ENCODE measurements around the gene GALNT11. TPM values are rescaled to one million over a fixed set of nuclear protein-coding genes. Genes with fewer than 3 reads are reported as not detected.

GALNT11 gene
- total RNA-seq, 1 donor from 2014 or later: 9.0 TPM

DNA sequence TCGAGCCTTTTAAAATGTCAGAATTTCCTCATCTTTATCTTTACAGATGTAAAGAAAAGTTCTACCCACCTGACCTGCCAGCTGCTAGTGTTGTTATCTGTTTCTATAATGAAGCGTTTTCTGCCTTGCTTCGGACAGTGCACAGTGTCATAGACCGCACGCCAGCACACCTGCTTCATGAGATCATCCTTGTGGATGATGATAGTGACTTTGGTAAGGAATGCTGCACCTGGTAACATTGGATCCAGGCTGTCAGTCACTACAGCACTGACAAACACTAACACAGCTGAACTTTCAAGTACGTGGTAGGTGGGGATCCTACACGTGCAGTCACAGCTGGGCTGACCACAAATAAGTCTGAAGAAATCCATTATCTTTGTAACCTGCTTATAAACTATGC is 77.6 kb downstream of the GALNT11 start:
- Mint-ChIP-seq H3K27ac (no peak overlapping the region), H3K4me1 (no peaks in the 10 kb centered on the region), H3K9me3 (no peaks in the 10 kb centered on the region), H3K4me3 (no peak overlapping the region), H3K27me3 (no peaks in the 10 kb centered on the region), H3K36me3 (ENCODE audit: low read depth) (peaks cover 50% of the 10 kb centered on the region)
- CTCF ChIA-PET: no interaction called here
- DNase-seq (no peak), ATAC-seq (ENCODE audit: low read depth) (no peak)
- TF ChIP-seq, protein P1, sequence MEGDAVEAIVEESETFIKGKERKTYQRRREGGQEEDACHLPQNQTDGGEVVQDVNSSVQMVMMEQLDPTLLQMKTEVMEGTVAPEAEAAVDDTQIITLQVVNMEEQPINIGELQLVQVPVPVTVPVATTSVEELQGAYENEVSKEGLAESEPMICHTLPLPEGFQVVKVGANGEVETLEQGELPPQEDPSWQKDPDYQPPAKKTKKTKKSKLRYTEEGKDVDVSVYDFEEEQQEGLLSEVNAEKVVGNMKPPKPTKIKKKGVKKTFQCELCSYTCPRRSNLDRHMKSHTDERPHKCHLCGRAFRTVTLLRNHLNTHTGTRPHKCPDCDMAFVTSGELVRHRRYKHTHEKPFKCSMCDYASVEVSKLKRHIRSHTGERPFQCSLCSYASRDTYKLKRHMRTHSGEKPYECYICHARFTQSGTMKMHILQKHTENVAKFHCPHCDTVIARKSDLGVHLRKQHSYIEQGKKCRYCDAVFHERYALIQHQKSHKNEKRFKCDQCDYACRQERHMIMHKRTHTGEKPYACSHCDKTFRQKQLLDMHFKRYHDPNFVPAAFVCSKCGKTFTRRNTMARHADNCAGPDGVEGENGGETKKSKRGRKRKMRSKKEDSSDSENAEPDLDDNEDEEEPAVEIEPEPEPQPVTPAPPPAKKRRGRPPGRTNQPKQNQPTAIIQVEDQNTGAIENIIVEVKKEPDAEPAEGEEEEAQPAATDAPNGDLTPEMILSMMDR (IDR thresholded peaks at IDR 0.05): no peak
- POLR2A ChIA-PET: no interaction called here
- intact Hi-C loops (cut with micrococcal nuclease): no loop called here

DNA sequence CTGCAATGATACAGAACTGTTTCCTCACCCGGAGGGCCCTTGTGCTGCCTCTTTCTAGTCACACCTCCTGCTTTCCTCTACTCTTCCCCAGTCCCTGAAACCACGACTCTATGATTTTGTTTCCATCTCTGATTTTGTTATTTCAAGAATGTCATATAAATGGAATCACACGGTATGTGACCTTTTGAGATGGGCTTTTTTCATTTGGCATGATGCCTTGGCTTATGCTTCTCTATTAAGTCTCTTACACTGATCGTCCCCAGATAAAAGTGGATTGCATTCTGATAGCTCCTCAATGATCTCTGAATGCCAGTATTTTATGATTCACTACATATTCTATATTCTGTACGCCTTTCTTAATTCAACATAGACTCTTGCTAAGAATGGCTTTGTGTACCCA is 78.2 kb downstream of the GALNT11 start:
- Mint-ChIP-seq H3K27ac (no peak overlapping the region), H3K36me3 (ENCODE audit: low read depth) (peaks cover 54% of the 10 kb centered on the region), H3K4me1 (no peaks in the 10 kb centered on the region), H3K9me3 (no peaks in the 10 kb centered on the region), H3K4me3 (no peak overlapping the region), H3K27me3 (no peaks in the 10 kb centered on the region)
- TF ChIP-seq, protein P1 (IDR thresholded peaks at IDR 0.05): no peak
- no peak for ATAC-seq (ENCODE audit: low read depth)
- DNase-seq: no peak
- ChIA-PET CTCF (no interaction called here), POLR2A (no interaction called here)
- intact Hi-C loops (cut with micrococcal nuclease): no loop called here

DNA sequence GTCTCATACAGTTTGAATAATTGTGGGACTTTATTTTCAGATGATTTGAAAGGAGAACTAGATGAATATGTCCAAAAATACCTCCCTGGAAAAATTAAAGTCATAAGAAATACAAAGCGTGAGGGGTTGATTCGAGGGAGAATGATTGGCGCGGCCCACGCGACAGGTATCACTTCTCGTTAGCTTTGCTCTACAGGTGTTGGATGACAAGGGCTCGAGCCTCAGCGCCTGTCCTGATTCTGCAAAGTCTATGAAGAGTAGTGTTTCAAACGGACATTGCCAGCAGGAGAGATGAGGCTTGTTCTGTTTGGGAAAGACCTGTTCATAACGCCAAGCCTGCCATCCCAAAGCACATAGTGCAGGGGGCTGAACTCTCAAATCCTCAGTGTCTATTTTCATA is 79.7 kb downstream of the GALNT11 start:
- H3K36me3 Mint-ChIP-seq (ENCODE audit: low read depth): peaks cover 66% of the 10 kb centered on the region
- no peaks in the 10 kb centered on the region for H3K27me3 Mint-ChIP-seq
- H3K9me3 Mint-ChIP-seq: no peaks in the 10 kb centered on the region
- ATAC-seq (ENCODE audit: low read depth) (no peak), DNase-seq (no peak)
- ChIA-PET POLR2A (no interaction called here), CTCF (no interaction called here)
- intact Hi-C loops (cut with micrococcal nuclease): no loop called here
- no peak overlapping the region for H3K4me3 Mint-ChIP-seq
- no peaks in the 10 kb centered on the region for H3K4me1 Mint-ChIP-seq
- TF ChIP-seq, protein P1 (IDR thresholded peaks at IDR 0.05): no peak
- H3K27ac Mint-ChIP-seq: no peak overlapping the region

DNA sequence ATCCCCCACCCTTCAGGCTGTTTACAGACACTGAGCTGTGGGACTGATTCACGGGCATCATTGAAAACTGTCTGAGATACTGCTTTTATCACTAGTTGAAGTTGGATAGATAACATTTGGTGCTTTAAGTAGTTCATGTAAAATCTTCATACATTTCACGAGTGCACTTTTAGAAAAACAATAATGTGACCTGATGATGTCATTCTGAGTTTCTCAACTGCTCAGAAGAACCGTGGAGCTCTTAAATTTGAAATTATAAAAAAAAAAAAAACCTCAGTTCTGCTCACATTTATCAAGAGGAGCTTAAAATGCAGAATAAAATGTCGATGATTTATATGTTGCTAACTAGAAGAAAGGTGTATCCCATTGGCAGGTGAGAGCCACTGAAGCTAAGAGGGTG is 81.5 kb downstream of the GALNT11 start:
- Mint-ChIP-seq H3K36me3 (ENCODE audit: low read depth) (peaks cover 67% of the 10 kb centered on the region), H3K4me1 (no peaks in the 10 kb centered on the region), H3K27me3 (no peaks in the 10 kb centered on the region), H3K4me3 (no peak overlapping the region), H3K9me3 (no peaks in the 10 kb centered on the region), H3K27ac (no peak overlapping the region)
- TF ChIP-seq, protein P1 (IDR thresholded peaks at IDR 0.05): no peak
- intact Hi-C loops (cut with micrococcal nuclease): no loop called here
- ChIA-PET POLR2A (no interaction called here), CTCF (no interaction called here)
- ATAC-seq (ENCODE audit: low read depth) (no peak), DNase-seq (no peak)

DNA sequence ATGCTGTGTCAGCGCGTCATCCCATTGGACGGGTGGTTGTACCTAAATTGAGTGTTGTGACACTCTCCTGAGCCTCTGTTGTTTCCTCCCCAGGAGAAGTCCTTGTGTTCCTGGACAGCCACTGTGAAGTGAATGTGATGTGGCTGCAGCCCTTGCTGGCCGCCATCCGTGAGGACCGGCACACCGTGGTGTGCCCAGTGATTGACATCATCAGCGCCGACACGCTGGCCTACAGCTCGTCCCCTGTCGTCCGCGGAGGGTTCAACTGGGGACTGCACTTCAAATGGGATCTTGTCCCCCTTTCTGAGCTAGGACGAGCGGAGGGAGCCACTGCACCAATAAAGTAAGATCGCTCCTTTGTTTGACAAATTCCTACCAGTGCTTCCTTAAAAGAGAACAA is 82.5 kb downstream of the GALNT11 start:
- ChIA-PET CTCF (no interaction called here), POLR2A (no interaction called here)
- TF ChIP-seq, protein P1 (IDR thresholded peaks at IDR 0.05): no peak
- no peak overlapping the region for H3K4me3 Mint-ChIP-seq
- peaks cover 61% of the 10 kb centered on the region for H3K36me3 Mint-ChIP-seq (ENCODE audit: low read depth)
- no peaks in the 10 kb centered on the region for H3K9me3 Mint-ChIP-seq
- no peaks in the 10 kb centered on the region for H3K27me3 Mint-ChIP-seq
- no peak overlapping the region for H3K27ac Mint-ChIP-seq
- DNase-seq (no peak), ATAC-seq (ENCODE audit: low read depth) (no peak)
- intact Hi-C loops (cut with micrococcal nuclease): no loop called here
- H3K4me1 Mint-ChIP-seq: no peaks in the 10 kb centered on the region
